ENCODE results near the gene ZNF467.

The ZNF467 gene

GRCh38 chr7:149806726-149807125, 33.3 kb upstream of the ZNF467 start:
- DNase-seq, result no peak

DNA sequence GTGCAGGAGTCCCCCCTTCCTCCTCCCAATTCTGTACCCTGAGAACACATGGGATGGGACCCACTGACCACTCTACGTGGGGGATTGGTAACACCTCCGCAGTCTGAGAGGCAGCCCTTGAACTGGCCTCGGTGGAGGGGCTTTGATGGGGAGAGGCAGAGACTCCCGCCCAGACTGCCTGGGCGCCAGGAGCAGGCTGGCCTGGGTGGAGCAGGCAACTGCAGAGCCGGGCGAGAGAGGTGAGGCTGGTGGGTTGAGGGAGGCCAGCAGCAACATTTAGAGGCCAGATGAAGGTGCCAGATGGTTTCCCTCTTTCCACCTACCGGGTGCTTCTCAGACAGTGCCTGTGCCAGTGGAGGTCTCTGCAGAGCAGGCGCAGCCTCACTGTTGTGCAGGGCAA, 30.7 kb upstream of the ZNF467 start:
- DNase-seq, result no peak

DNA sequence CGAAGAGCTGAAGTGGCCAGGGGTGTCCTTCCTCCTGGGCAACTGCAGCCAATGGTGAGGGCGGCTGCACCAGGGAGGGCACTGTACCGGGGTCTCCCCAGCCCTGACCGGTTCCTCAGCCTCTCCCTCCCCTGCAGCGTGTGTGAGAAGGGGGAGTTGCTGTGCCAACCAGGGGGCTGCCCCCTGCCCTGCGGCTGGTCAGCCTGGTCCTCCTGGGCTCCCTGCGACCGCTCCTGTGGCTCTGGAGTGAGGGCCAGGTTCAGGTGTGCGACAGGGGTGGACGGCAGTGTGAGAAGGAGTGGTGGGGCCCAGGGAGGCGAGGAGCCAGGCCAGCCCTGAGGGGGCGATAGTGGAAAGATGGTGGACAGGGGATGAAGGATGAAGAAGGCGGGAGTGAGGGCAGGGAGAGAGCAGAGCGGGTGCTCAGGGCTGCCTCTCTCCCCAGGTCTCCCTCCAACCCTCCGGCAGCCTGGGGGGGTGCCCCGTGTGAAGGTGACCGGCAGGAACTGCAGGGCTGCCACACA, 30.2 kb upstream of the ZNF467 start:
- no peak for DNase-seq

GRCh38 chr7:149802966-149803365, 29.6 kb upstream of the ZNF467 start:
- no peak for DNase-seq

DNA sequence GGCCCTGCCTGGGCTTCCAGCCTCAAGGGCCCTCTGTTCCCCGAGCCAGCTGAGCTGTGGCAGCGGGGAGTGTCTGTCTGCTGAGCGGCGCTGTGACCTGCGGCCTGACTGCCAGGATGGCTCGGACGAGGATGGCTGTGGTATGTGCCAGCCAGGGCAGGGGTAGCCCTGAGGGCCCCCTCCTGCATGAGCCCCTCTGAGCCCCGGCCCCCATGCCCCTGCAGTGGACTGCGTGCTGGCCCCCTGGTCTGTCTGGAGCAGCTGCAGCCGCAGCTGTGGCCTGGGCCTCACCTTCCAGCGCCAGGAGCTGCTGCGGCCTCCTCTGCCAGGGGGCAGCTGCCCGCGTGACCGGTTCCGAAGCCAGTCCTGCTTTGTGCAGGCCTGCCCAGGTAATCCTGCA, 28.4 kb upstream of the ZNF467 start:
- no peak for DNase-seq

DNA sequence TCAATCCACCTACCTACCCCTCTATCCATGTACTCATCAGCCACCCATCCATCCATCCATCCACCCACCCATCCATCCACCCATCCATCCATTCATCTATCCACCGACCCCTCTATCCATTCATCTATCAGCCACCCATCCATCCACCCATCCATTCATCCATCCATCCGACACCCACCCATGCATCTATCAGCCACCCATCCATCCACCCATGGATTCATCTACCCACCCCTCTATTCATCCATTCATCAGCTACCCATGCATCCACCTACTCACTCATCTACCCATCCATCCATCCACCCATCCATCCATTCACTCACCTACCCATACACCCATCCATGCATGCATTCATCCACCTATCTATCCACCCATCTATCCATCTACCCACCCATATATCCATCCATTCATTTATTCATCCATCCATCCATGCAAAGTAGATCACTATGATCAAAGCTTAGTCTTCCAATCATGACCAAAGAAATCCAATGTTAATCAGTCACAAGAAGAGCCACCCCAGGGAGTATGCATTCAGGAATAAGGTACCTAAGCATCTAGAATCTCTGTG, 27.7 kb upstream of the ZNF467 start:
- DNase-seq, result no peak

- DNase-seq, result no peak
These were observed 26.8 kb upstream of the ZNF467 start for GRCh38 chr7:149800169-149800555.

DNA sequence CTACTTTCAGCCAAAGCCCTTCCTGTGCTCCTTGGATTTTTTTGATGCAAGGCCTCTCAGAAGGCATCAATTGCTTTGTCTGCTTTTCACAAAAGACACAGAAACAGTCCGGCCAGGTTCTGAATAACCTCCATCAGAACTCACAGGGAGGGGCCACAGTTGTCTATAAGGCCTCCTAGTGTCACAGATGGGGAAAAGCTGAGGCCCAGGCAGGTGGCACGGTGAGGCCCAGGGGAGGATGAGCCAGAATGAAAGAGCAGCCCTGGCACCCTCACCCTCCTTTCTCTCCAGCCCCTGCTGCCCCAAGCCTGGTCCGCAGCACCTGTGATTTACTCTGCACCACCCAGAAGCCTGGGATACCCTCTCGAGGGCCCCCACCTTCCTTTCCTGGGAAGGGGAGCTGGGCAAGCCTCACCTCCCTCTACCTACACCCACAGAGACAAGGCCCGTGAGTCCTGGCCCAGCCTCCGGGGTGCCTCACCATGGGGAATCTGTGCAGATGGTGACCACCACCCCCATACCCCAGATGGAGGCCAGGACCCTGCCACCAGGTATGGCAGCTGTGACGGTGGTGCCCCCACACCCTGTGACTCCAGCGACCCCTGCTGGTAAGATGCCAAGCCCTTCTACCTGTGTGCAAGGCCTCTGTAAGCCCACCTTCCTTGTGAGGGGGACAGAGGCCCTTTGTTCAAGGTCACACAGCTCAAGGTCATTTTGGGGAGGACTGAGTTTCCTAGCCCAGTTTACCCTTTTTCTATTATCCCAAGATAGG, 26.2 kb upstream of the ZNF467 start:
- DNase-seq, result no peak

DNA sequence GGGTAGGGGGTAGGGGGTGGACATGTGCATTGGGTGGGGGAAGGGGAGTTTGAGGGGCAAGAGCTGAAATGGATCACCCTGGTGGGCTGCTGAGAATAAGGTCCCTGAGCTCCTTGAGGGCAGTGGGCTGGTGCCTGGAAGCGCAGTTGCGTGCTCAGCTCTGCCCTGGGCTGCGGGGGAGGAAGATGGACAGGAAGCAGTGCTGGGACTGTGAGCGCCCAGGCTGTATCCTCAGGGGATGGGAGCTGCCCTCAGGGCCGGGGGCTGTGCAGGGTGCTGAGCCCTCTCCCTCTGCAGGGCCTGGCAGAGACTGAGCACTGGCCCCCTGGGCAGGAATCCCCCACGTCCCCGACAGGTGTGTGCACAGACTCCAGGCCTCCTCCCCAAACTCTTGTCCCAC, 24.4 kb upstream of the ZNF467 start:
- DNase-seq, result no peak

GRCh38 chr7:149796287-149796860, 23.0 kb upstream of the ZNF467 start:
- DNase-seq, result no peak

DNA sequence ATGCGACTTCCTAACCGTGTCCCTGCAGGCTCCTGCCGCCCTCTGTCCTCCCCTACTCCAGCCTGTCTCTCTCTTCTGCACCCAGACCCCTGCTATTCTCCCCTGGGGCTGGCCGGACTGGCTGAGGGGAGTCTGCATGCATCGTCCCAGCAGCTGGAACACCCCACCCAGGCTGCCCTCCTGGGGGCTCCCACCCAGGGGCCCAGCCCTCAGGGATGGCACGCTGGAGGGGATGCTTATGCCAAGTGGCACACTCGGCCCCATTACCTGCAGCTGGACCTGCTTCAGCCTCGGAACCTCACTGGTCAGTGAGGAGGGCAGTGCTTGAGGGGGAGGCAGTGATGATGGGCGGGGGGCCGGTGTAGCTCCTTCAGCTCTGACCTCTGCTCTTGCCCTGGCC, 21.7 kb upstream of the ZNF467 start:
- DNase-seq, result no peak

- no peak for DNase-seq
These were observed 21.3 kb upstream of the ZNF467 start for GRCh38 chr7:149794661-149795060.

GRCh38 chr7:149793261-149793660, 19.9 kb upstream of the ZNF467 start:
- no peak for DNase-seq

DNA sequence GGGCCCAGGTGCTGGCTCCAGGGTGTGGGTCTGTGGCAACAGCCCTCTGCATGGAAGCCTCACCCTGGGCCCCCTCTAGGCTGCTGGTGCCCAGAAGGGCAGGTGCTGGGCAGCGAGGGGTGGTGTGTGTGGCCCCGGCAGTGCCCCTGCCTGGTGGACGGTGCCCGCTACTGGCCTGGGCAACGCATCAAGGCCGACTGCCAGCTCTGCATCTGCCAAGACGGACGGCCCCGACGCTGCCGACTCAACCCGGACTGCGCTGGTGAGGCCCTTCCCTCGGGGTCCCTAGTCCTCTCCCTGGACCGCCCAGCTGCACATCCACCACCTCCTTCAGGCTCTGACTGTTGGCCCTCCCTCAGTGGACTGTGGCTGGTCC, 18.8 kb upstream of the ZNF467 start:
- no peak for DNase-seq

DNA sequence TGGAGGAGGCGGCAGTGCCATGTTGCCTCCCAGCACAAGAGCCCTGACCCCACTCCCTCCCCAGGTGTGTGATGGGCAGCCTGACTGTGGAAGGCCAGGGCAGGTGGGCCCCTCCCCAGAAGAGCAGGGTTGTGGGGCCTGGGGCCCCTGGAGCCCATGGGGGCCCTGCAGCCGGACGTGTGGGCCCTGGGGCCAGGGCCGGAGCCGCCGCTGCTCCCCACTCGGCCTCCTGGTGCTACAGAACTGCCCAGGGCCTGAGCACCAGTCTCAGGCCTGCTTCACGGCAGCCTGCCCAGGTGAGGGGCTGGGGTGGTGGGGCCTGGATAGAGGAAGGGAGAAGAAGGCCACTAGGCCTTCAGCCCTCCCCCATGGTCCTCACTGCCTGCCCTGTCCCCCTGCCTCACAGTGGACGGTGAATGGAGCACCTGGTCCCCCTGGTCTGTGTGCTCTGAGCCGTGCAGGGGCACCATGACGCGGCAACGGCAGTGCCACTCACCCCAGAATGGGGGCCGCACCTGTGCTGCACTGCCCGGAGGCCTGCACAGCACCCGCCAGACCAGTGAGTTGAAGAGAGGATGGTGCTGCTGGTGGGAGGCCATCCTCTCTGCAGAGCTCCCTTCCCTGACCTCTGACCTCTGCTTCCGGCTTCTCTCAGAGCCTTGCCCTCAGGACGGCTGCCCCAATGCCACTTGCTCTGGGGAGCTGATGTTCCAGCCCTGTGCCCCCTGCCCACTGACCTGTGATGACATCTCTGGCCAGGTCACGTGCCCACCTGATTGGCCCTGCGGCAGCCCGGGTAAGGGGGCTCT, 18.2 kb upstream of the ZNF467 start:
- DNase-seq, result no peak

GRCh38 chr7:149790754-149791360, 17.5 kb upstream of the ZNF467 start:
- no peak for DNase-seq

GRCh38 chr7:149790146-149790548, 16.8 kb upstream of the ZNF467 start:
- no peak for DNase-seq

DNA sequence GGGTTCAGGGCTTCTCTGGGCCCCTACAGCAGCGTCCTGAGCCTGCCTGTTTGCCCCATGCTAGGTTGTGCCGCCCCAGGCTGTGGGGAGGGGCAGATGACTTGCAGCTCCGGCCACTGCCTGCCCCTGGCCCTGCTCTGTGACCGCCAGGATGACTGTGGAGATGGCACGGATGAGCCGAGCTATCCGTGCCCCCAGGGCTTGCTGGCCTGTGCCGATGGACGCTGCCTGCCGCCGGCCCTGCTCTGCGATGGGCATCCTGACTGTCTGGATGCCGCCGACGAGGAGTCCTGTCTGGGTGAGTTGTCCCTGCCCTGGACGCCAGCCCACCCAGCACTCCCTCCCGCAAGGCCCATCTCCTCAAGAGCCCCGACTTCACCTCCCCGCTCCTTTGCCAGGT, 15.7 kb upstream of the ZNF467 start:
- DNase-seq, result no peak

- no peak for DNase-seq
These were observed 15.0 kb upstream of the ZNF467 start for GRCh38 chr7:149788300-149788851.

- no peak for DNase-seq
These were observed 14.3 kb upstream of the ZNF467 start for GRCh38 chr7:149787428-149788299.

DNA sequence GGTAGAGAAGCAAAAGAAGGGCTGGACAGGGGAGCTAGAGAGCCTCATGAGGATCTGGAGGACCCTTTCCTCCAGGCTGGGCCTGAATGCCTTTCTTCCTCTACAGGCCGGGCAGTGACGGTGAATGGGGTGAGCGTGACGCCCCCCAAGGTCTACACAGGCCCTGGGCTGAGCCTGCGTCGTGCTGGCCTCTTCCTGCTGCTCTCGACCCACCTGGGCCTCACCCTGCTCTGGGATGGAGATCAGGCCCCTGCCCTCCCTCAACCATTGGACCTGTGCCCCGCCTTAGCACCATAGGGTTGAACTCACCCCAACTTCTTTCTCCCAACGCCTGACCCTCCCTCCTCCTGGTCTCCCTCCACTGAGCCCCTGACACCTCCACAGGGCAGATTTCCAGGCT, 12.6 kb upstream of the ZNF467 start:
- no peak for DNase-seq

- DNase-seq, result no peak
These were observed 12.0 kb upstream of the ZNF467 start for GRCh38 chr7:149785402-149785801.

Data from DMS79 (cell line).